Mucosa of descending colon (tissue), 3 donors: ENCODE data around the gene C10orf67. TPM values are rescaled to one million over a fixed set of nuclear protein-coding genes. Genes with fewer than 3 reads are reported as not detected.

Experiments
- ATAC-seq: fragments of 200-7000 bp; cut with Tn5 transposase; one replicate; pipeline ENCODE4 v1.9.1; 2020; ENCODE audit warnings: mild to moderate bottlenecking, moderate library complexity
- DNase-seq, 3 donors: peaks; one replicate each; pipeline ENCODE4 v3.0.0-alpha.2; 2020
- H3K36me3 ChIP-seq: fragments of 200-600 bp; one replicate; pipeline ENCODE4 v1.8.0; 2021; ENCODE audit warnings: low read depth, mild to moderate bottlenecking
- H3K4me1 ChIP-seq: fragments of 200-600 bp; one replicate; pipeline ENCODE4 v1.8.0; 2021; ENCODE audit warnings: low read depth, mild to moderate bottlenecking
- H3K4me3 ChIP-seq: fragments of 200-600 bp; one replicate; pipeline ENCODE4 v1.8.0; 2021; ENCODE audit warnings: mild to moderate bottlenecking
- H3K9me3 ChIP-seq: fragments of 200-600 bp; one replicate; pipeline ENCODE4 v1.8.0; 2021; ENCODE audit warnings: mild to moderate bottlenecking
- intact Hi-C, 2 donors: fragments of 100-400 bp; cut with DNase I in 1 of 2; cut with micrococcal nuclease in 1 of 2; formaldehyde crosslinking; loops; one replicate each; pipeline versions ENCODE4 v1.11.0 to v1.11.1; 2022; cut with DNase I, micrococcal nuclease
- total RNA-seq, 3 donors: library from RNA; stranded (reverse); fragmentation: NEBNext Ultra II Directional in 2 of 3; extraction: Animal tissue kit (Norgen Biotek cat#: 25700) in 2 of 3; gene quantifications; one replicate each; pipeline versions ENCODE4 v1.2.1 to v1.2.4, GENCODE V29; 2021 to 2023
- TF ChIP-seq, protein P1 (sequence below): fragments of 200-600 bp; IDR thresholded peaks from one replicate; pipeline ENCODE4 v1.8.0; 2022; ENCODE audit warnings: antibody characterized with exemption, mild to moderate bottlenecking
- donor health status: DM: no; HTN: no; CAD: no; lungs with moderate emphysema.
- donor health status: DM: no; HTN: no; CAD: no.
- donor health status: DM: no; HTN: yes; CAD: no.

C10orf67 gene
- total RNA-seq, 3 donors from 2014 or later, result not detected

DNA sequence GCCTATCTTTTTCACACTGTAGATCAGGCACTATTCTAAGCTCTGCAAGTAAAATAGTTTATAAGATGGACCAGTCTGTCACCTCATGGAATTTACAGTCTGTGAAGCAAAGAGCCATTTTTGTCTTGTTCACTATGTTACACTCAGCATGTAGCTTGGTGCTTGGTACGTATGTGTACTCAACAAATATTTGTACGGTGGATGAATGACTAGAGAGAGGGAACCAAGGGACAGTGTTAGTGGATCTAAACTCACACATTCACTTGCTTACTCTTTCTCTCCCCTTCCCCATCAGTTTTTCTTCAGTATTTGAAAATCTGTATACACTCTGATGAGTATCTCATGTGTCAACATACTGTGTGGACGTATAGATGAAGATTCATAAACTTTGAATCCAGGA, 106.6 kb downstream of the C10orf67 start:
- no peak for DNase-seq
- intact Hi-C loops, result no loop called here

DNA sequence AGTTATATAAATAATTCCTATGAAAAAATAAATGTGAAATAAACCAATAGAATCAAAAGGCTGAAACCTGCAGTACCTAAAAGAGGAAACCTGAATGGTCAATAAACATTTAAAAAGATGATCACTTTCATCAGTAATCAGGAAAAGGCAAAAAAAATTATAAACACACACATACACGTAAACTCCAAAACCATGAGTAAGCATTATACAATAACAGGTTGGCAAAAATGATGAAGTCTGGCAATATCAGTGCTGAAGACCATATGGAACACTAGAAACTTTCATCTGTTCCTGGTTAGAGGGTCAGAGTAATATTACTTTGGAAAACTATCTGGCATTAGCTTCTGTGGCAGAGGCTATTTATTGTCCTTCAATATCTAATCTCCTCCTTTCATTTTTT, 114.0 kb downstream of the C10orf67 start:
- intact Hi-C loops, result no loop called here
- no peaks in the 10 kb centered on the region for H3K4me1 ChIP-seq
- no peaks in the 10 kb centered on the region for H3K9me3 ChIP-seq
- no peak overlapping the region for H3K4me3 ChIP-seq
- ATAC-seq, result no peak
- DNase-seq, result no peak
- TF ChIP-seq, protein P1, sequence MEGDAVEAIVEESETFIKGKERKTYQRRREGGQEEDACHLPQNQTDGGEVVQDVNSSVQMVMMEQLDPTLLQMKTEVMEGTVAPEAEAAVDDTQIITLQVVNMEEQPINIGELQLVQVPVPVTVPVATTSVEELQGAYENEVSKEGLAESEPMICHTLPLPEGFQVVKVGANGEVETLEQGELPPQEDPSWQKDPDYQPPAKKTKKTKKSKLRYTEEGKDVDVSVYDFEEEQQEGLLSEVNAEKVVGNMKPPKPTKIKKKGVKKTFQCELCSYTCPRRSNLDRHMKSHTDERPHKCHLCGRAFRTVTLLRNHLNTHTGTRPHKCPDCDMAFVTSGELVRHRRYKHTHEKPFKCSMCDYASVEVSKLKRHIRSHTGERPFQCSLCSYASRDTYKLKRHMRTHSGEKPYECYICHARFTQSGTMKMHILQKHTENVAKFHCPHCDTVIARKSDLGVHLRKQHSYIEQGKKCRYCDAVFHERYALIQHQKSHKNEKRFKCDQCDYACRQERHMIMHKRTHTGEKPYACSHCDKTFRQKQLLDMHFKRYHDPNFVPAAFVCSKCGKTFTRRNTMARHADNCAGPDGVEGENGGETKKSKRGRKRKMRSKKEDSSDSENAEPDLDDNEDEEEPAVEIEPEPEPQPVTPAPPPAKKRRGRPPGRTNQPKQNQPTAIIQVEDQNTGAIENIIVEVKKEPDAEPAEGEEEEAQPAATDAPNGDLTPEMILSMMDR, result no peak
- H3K36me3 ChIP-seq, result no peaks in the 10 kb centered on the region

More for the DNA sequence above, 106.6 kb downstream of the C10orf67 start:
- Histone ChIP-seq H3K4me3 (no peak overlapping the region), H3K36me3 (no peaks in the 10 kb centered on the region), H3K9me3 (peaks cover 4% of the 10 kb centered on the region), H3K4me1 (no peaks in the 10 kb centered on the region)
- ATAC-seq, result no peak
- TF ChIP-seq, protein P1, result no peak

DNA sequence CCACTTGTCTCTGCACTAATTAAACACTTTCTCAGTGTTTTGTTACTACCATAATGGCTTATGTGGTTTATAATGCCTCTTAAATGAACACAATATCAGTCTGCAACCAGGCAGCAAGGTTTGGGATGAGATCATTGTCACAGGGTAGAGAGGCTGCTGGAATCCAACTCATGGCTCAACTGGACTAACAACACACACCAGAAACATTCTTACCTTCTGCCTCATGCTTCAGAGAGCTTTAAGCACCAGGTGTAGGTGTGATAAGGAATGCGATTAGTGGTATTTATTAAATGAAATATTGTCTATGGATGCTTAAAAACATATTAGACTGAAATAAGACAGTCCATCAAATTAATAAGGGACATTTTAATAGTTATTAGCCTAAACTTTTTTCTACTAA, 127.1 kb downstream of the C10orf67 start:
- Histone ChIP-seq H3K4me1 (no peaks in the 10 kb centered on the region), H3K9me3 (no peaks in the 10 kb centered on the region), H3K36me3 (no peaks in the 10 kb centered on the region), H3K4me3 (no peak overlapping the region)
- TF ChIP-seq, protein P1, result no peak
- no peak for DNase-seq
- intact Hi-C loops, result no loop called here
- ATAC-seq, result no peak

DNA sequence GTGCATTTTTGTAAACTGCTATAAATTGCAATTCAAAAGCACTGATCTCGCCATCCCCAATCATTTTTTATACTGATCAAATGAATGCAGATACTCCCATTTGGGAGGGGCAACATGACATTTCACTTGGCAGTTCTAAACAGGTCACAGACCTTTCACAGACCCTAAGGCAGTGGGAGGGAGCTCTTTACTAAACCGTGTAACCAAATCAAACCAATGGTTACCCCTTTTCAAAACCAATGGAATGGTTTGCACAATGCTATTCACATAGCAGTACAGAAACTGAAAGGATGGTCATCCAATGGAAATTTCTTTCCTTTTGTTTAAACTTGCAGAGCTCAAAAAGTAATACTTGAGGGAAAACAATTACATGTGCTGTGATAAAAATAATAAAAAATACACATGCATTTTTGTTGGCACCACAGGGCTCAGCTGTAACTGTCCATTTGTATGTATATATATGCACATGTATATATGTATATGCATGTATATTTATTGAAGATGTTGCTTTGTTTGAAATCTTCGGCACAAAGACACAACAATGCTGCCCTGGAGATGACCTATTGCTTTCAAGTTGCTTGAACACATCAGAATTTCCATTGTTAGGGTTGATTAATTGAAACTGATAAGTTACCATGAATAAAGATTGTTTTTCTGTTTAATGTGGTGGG, 138.5 kb downstream of the C10orf67 start:
- intact Hi-C loops, result no loop called here
- DNase-seq (no peak), ATAC-seq (no peak)
- H3K36me3 ChIP-seq, result no peaks in the 10 kb centered on the region
- H3K9me3 ChIP-seq, result no peaks in the 10 kb centered on the region
- no peak overlapping the region for H3K4me3 ChIP-seq
- H3K4me1 ChIP-seq, result no peaks in the 10 kb centered on the region
- TF ChIP-seq, protein P1, result no peak

DNA sequence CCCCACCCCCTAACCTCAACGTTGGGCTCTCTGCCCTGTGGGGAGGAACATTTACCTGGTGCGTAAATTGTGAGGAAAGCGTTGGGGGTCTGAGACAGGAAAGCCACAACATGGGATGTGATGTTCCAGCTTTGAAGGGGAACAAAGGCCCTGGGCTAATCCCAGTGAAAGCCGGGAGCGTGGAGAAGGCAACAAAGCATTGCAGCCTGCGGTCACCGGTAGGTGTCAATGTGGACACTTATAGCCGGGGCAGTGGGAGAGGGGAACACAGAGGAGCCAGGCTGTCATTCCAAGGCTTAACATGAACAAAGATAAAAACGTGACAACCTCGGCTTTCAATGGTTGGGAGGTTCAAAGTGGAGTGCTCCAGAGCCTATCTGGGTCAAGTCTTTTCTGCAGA, 139.8 kb downstream of the C10orf67 start:
- H3K9me3 ChIP-seq, result no peaks in the 10 kb centered on the region
- TF ChIP-seq, protein P1, result no peak
- H3K4me1 ChIP-seq, result no peaks in the 10 kb centered on the region
- ATAC-seq, result no peak
- H3K36me3 ChIP-seq, result no peaks in the 10 kb centered on the region
- H3K4me3 ChIP-seq, result no peak overlapping the region
- no peak for DNase-seq
- intact Hi-C loops, result no loop called here
